ENCODE measurements around the gene SGK1.

Gene SGK1
- 116 to 270 reads per million in 2 donors for total RNA-seq

DNA sequence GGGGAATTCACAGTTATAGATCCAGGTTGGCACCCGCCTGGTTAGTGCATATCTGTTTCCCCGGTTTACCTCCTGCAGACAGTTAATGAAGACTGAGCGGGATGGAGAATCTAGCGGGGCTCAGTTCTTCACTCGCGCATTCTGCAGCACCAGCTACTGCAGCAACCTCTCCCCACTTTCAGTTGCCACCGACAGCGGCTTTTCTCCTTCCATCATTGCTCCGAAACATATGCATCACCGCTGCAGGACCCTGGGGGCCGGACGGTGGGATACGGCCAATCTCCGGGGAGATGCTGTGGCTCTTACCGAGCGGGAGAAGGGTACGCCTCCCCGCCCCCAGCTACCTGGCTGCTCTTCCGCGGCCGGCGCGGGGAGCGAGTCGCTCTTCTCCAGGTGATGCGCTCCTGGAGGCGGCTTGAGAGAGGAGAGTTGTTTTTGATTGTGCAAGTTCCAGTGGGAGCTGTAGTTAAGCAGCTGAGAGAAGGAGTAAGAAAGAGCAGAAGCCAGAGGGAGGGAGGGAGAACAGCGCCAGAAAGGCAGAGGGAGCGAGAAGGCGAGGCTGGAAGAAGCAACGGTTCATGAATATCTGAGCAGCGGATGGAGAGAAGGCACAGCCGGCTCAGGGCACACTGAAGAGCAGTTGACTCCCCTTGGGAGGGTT is at the start of gene SGK1:
Gene SGK1, minus strand, starts transcription at position 642 of the 661 bp plus-strand sequence. CDS start 652 bp downstream, outside the sequence.
- peak; percentile 4 for DNase-seq

DNA sequence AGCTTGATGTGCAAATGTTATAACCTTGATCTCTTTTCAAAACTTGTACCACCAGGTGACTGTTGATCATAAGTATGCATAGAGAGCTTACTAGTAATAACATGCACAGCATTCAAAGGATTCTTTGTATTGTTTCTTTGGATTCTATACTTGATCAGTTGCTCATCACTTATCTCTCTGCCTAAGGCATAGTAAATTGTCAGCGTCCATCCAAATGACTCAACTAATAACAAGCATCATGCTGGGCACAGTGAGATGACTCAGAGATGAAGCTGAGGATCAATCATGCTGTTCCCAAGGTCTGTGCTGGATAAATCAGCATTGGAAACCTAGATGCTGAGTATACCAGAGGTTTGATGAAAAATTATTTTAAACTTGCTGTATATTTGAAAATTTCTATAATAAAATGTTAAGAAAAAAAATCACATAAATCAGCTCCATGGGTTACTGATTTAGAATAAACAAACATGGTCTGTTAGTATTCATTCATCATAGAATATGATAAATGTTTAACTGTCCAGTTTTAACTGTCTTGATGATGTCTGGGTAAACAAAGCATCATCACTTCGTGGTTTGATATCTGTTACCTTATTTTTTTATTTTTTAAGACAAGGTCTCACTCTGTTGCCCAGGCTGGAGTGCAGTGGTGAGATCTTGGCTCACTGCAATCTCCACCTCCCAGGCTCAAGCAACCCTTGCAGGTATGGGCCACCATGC is 45.6 kb upstream of the SGK1 start:
- DNase-seq = no peak

DNA sequence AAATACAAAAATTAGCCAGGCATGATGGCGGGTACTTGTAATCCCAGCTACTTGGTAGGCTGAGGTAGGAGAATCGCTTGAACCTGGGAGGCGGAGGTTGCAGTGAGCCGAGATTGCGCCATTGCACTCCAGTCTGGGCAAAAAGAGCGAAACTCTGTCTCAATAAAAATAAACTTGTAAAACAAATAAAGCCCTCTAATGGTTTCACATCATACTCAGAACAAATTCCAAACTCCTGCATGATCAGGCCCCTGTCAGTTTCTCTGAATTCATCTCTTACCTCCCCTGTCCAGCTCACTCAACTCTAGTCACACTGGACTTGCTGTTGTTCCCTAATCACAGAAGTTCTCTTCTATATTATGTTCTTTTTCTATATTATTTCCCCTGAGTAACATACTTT is 43.1 kb upstream of the SGK1 start:
- DNase-seq = no peak

DNA sequence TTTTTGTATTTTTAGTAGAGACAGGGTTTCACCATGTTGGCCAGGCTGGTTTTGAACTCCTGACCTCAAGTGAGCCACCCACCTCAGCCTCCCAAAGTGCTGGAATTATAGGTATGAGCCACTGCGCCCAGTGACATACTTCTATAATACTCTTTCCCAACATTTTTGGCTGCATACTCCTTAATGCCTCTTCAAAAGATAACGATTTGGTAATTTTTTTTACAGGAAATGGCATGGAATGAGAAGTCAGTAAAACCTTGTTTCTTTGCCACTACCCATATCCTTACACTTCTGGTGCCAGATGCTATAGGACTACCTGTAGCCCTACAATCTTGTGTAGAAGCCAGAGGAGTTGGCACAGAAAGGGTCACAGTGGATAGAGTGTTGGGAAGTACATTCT is 41.4 kb upstream of the SGK1 start:
- DNase-seq = no peak

DNA sequence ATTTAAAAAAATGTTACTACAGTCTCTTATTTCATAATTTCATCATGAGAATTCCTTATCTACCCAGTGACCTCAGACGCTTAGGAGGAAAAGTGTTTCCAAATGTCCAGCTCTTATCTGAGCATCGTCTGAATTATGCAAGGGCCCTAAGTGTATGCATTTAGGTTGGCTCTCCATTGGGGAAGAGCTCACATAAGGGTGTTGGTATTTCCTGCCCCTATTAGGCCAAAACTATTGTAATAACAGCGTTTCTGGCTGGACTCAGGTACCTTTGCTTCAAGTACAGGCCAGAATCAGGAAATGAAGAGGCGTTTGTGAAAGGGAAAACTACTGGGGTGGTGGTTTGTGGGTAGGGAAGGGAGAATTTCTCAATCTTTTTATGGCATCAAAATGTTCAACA is 40.4 kb upstream of the SGK1 start:
- no peak for DNase-seq

DNA sequence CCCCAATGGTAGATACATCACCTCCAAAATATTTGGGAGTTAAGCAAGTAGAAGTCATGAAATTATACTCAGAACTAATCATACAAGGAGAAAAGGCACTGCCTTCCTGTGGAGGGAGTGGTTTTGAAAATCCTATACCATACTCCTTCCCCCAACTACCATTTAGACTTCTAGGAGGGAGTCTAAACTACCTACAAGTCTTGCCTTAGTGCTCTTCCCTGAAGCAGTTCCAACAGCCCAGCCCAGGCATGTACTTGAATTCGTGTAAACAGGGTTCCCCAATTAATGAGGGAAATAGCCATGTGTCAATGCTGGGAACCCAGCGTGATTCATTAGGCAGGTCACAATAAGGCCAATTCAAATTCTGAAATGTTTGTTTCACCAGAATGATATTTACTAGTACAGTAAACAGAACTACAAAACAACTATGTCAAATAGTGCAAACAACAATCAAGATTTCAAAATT is 39.1 kb upstream of the SGK1 start:
- DNase-seq = no peak

DNA sequence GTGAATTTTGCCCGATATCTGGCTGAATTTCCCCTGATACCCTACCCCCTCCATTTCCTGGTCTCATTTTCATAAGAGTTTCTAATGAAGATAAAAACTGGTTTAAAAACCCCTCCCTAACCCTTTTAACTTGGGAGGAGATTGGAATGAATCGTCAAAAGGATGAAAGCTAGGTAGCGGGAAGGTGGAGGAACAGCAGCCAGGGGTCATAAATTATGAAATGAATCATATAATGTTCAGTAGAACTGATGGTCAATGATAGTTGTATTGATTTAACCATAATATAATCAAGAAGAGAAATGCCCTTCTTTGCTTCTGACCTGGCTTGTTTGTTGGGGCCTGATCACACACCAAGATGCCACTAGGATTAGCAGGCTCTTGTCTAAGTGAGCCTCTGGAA is 38.5 kb upstream of the SGK1 start:
- no peak for DNase-seq

DNA sequence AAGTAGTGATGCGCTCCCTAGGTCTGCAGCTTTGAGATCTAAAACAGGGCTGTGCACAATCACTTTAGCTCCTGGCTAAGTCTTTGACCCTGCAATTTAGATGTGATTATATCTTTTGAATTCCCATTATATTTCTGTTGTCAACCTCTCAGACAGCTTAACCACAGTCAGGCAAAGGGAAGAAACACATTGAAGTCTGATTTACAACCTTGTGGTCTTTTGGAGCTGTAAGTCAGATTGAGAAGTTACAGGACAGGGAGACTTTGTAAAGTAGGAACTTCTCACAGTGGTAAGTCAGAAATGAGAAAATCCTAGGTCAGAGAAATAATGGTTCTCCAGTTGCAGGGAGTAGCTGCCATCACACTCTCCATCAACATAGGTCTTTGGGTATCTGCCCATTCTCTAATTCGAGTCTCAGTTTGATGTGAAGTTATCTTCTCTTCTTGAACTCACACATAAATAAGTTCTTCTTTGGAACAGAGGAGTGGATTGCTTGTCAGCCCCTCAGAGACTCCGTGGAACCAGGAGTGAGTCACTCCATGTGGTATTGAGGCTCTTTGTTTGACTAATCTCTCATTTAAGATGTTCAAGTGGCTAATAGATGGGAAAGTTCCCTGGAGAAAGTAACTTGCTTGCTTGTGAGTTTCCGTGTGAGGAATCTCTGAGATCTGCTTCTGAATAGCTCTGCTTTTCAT is 35.0 kb upstream of the SGK1 start:
- DNase-seq = no peak

DNA sequence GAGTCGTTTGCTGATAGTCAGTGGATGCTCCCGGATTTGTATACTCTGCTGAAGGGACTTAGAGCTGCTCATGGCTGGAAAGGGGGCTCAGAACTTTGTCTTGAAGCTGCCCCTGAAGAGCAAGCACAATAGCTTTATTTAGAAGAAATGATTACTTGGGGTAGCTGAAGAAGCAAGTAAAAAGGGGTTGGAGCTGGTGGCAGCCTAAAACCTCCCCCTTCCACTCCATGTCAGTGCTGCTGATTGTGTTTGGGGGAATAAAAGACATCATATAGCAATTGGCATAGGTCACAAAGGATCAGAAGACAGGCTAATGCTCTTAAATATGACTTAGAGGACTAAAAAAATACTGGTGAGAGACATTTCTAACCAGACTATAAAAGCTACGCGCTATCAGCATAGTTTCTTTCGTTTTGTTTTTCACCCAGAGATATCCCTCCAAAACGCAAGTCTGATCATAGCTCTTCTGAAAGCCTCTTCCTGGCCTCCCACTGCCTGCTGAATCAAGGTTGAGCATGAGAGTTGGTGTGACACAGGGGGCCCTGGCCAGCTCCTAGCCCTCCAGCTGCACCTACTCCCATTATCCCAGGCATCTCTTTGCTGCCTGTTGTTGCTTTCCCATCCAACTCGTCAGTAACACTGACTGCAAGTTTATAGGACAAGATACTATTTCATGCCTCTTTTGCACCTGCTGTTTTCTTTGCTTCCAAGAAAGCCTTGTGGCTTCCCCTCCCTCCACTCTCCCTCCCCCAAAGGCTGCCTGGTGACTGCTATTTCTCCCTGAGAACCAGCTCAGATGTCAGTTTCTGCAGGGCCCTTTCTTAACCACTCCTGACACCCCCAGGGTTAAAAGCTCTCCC is 33.9 kb upstream of the SGK1 start:
- no peak for DNase-seq

DNA sequence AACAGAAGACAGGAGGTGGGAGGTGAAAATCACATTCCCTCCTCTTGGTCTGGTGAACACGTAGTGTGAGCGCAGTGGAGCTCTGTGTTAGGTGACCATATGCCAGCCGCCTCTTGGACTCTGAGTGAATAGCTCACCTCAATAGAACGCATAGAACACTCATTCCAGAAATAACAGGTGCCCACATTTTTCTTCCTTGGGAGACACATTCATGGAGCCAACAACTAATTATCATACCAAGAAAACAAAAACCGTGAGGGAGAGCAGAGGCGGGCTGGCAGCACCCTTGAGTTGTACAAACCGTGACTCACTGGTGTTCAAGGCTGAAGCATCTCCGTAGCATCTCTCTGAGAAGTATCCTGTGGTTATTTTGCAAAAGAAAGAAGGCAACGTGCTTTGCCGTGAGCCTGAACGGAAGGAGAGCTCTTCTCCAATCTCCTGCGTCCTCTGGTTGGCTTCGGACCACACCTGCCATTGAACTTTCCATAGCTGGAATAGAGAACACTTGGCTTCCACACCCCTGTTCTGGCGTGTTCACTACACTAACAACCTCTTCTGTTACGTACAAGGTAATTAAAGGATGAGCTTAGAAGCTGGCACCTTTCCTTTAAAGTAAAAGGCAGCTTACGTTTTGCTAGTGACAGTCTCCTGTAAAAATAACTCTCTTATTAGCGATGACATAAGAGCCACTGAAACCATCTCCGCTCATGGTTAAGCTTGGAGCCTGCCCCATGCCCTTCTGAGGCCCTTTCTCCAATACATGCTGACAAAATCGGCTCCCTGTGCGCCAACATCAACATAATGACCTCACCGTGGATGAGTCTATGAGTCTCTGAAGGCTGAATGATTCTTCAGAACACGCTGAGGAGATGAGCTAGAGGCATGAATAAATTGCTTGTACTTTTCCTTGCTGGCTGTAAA is 30.2 kb upstream of the SGK1 start:
- no peak for DNase-seq

DNA sequence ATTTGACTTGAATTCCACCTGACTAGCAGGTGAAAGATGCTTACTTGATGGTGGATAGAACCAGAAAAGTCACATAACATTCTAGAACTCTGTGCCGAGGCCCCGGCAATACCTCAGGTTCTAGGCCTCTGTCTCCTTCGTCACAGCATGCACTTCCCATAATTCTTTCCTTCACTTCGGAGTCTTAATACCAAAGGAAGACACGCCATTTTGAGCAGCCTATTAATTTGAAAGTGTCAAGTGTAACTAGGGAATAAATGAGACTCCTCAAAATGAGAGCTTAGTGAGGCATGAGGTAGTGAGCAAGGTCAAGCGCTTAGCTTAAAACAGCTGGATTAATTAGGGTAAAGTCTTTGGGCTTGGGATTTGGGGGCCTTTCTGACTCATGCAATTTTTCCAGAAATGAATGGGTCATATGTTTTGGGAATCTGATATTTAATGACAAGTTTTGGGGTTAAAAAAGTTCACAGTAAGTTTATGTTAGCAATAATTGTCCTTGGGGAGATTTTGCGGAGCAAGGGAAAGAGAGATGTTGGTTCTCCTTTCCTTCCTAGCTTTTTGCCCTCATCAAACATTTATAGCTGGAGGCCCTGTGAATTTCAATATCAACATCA is 29.1 kb upstream of the SGK1 start:
- no peak for DNase-seq

DNA sequence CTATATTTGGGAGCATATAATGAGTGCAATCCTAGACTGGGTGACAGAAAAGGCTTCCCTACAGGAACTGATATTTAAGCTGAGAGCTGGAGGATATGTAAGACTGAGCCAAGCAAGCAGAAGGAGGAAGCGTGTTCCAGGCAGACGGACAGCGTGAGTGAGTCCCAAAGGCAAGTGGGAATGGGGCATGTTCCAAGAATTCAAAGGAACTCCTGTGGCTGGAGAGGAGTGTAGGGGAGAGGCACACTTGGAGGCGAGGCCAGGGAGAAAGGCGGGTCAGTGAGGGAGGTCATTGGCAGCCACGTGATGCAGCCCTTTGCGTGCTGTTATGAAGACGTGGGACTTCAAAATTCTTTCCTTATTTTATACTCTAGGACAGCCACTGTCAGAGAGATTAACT is 27.9 kb upstream of the SGK1 start:
- no peak for DNase-seq

DNA sequence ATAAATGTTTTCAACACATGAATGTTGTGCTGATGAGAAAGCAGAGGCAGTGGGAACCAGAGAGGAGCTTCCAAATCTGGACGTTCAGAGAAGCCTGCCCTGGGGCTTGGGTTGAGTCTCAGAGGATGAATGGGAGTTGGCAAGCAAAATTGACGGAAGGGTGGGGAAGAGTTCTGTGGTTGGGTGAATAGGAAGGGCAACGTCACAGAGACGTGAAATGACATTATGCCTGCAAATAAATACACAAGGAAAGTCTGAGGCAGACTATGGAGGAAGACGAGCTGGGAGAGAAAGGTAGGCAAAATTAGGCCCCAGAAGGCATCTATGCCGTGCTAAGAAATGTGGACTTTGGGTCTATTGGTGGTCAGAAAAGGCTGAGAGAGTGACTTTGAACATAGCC is 25.2 kb upstream of the SGK1 start:
- DNase-seq = no peak

DNA sequence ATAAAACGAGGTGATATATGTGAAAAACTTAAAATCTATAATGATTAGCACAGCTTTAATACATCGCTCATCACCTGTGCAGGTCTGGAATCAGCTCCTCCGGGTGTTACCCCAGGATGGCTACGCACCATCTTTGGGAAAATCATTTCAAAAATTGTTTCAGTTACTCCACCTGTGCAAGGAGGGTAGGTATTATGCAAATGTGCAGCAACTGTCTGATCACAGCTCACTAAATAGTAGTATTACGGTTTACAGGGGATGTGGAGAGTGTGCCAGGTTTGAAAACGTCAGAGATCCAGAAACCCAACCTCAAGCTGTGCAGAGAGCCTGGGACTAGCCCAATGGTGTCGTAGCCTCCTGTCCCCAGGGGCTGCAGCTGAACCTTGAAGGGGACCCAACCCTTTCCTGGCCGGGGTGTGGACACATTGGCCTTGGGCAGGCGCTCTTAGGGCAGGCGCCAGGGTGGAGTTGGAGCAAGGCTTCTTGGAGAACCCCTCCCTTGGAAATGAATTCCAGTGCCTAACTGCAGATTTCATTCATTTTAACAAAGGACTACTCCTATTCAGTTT is 24.2 kb upstream of the SGK1 start:
- no peak for DNase-seq

DNA sequence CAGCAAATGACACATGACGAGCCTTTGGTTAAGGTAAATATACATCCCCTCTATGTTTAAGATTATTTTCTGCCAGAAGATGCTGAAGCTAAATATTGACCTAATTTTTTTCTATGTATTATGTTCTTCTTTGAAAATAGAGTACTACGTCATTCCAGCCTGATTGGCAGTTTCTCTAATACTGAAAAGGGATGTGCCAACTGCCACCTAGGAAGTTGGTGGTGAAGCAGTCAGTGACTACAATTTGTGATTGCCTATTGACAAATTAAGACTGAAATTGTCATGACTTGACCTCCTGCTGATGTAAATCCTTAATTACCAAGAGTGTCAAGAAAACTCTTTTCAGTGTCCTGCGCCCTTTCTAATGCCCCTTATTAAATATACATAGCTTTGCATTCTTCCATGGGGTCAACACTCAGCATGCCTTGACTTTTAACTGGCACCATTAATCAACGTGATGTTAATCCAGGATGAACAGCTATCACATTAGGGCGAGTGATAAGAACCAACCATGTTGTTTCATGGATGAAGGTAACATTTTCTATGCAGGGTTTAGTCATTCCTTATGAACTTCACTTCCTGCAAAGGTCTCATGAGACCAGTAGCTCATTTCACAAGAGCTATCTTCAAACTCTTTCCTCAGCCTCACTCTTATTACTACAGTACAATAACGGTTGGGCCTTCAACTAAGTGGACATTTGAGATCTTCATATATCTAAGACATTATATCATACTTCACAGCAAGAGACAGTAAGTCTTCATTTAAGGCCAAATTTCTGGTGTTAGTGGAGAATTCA is 22.5 kb upstream of the SGK1 start:
- DNase-seq = no peak

DNA sequence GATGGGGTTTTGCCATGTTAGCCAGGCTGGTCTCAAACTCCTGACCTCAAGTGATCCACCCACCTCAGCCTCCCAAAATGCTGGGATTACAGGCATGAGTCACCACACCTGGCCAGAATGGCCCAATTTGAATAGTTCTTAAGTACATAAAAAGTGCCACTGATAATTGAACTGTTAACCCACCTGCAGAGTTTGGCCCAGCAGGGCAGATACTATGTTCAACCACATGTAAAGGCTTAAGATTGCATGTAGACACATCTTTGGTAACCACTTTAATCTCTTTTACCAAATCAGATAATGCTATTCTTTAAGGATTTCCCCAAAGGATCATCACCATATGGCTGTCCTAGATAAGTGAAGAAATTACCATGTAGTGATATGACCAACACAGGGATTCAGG is 21.3 kb upstream of the SGK1 start:
- no peak for DNase-seq

DNA sequence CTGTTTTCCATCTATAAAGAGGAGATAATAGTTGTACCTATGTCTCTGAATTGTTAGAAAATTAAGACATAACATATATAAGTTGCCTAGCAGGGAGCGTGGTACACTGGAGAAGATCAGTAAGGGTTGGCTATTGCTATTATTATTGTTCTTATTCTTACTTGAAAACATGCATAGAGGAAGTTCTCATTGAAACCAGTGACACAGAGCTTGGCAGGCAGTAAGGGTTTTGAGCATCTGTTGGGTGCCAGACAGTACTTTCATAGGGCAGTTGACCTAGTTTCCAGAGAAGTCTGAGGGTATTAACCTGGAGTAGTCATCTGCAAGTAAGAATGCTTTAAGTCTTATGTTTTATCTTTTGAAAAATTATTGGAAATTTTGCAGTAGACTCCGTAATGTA is 13.3 kb upstream of the SGK1 start:
- DNase-seq = no peak

DNA sequence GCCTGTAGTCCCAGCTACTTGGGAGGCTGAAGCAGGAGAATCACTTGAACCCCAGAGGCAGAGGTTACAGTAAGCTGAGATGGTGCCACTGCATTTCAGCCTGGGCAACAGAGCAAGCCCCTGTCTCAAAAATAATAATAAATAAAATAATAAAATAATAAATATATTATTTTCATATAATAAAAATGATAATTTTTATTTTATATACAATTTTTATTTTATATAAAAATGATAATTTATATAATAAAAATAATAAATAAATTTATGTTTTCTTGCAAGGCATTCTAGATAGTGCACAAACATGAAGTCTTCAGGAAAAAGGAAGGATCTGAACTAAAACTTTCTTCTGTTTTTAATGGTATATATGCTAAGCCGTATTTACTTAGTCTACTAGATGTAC is 12.6 kb upstream of the SGK1 start:
- DNase-seq = no peak

DNA sequence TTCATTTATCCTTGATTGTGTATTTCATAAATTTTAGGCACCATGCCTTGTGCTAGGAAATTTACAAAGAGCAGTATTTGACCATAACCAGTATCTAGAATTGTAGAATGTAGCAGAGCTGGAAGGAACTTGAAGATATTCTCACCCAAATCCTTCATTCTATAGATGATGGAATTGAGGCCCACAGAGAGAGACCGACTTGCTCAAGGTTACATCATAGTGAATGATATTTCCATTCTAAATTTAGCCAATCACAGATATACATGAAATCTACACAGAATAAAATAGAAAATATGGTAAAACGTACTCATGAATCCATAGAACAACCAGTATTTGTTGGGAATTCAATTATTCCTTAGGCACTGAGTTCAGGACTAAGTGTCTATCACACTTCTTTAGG is 10.9 kb upstream of the SGK1 start:
- DNase-seq = no peak

DNA sequence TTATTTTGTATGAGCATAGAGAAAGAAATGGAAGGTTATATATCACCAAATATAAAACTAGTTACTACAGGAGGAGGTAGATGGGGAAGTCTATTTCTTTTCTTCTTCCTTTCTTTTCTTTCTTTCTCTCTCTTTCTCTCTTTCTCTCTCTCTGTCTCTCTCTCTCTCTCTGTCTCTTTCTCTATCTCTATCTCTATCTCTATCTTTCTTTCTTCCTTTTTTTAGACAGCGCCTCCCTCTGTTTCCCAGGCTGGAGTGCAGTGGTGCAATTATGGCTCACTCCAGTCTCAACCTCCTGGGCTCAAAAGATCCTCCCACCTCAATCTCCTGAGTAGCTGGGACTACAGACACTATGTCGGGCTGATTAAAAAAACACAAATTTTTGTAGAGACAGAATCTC is 10.2 kb upstream of the SGK1 start:
- DNase-seq = no peak
